SU-DHL-6 (cell line): ENCODE results near the gene CYP26C1.

Experiments used
- H2AFZ ChIP-seq: fragments of 200-600 bp; sonication (generic); 2 replicates; pipeline ENCODE4 v1.6.1; 2014; ENCODE audit warnings: low read depth, mild to moderate bottlenecking, moderate library complexity, mixed read lengths, antibody characterized with exemption, low read length; ENCODE audit not compliant: severe bottlenecking
- H3F3A ChIP-seq: fragments of 200-600 bp; shearing (Covaris generic); 2 replicates; pipeline ENCODE4 v1.6.0; 2016; ENCODE audit warnings: antibody characterized with exemption, mild to moderate bottlenecking; ENCODE audit not compliant: insufficient read depth
- H3K27ac ChIP-seq: fragments of 200-600 bp; sonication (generic); 2 replicates; pipeline ENCODE4 v1.5.1; 2016; ENCODE audit warnings: low read depth, mild to moderate bottlenecking, low read length, moderate library complexity, mixed read lengths
- H3K27me3 ChIP-seq: fragments of 200-600 bp; sonication (generic), shearing (Covaris generic); 2 replicates; pipeline ENCODE4 v1.6.0; 2014; ENCODE audit warnings: mild to moderate bottlenecking, low read length
- H3K36me3 ChIP-seq: fragments of 200-600 bp; sonication (generic); 2 replicates; pipeline ENCODE4 v1.6.1; 2014; ENCODE audit warnings: mild to moderate bottlenecking, low read length, mixed read lengths
- H3K4me2 ChIP-seq: fragments of 300-600, 200-600 bp; shearing (Covaris generic), sonication (generic); 2 replicates; pipeline ENCODE4 v1.6.0; 2014; ENCODE audit warnings: low read length, low read depth, mild to moderate bottlenecking; ENCODE audit not compliant: poor library complexity, severe bottlenecking
- H3K4me3 ChIP-seq: fragments of 200-600 bp; sonication (generic); 2 replicates; pipeline ENCODE4 v1.5.1; 2014; ENCODE audit warnings: antibody characterized with exemption, low read length, mild to moderate bottlenecking, mixed read lengths; ENCODE audit not compliant: insufficient read depth, poor library complexity, severe bottlenecking
- H3K79me2 ChIP-seq: fragments of 200-600 bp; sonication (generic); 2 replicates; pipeline ENCODE4 v1.6.1; 2014; ENCODE audit warnings: mild to moderate bottlenecking, low read length, moderate library complexity; ENCODE audit not compliant: insufficient read depth
- H3K9ac ChIP-seq: fragments of 200-600 bp; sonication (generic); 2 replicates; pipeline ENCODE4 v1.7.0; 2014; ENCODE audit warnings: mild to moderate bottlenecking, low read length
- H3K9me2 ChIP-seq: fragments of 200-600 bp; sonication (generic); replicated peaks from 2 replicates; pipeline ENCODE4 v1.6.1; 2014; ENCODE audit warnings: low read length; ENCODE audit not compliant: insufficient read depth
- H3K9me3 ChIP-seq: fragments of 200-600 bp; sonication (generic); 2 replicates; pipeline ENCODE4 v1.6.1; 2014; ENCODE audit warnings: low read length, mixed read lengths; ENCODE audit not compliant: insufficient read depth
- H4K20me1 ChIP-seq: fragments of 200-600 bp; sonication (generic); 2 replicates; pipeline ENCODE4 v1.6.1; 2014; ENCODE audit warnings: low read depth, mild to moderate bottlenecking, antibody characterized with exemption, low read length, moderate library complexity, mixed read lengths
- CTCF ChIP-seq: fragments of 200-600 bp; sonication (generic); IDR thresholded peaks from one replicate; pipeline ENCODE4 v1.5.1; 2017; ENCODE audit warnings: antibody characterized with exemption, mild to moderate bottlenecking, low read length, moderate library complexity; ENCODE audit not compliant: insufficient read depth, poor library complexity, severe bottlenecking
- EZH2phosphoT487 ChIP-seq: fragments of 200-600 bp; sonication (generic), shearing (Covaris generic); conservative IDR thresholded peaks from 2 replicates; pipeline ENCODE4 v1.6.1; 2018; ENCODE audit warnings: mild to moderate bottlenecking, antibody characterized with exemption, low read length, moderate library complexity, mixed read lengths

The CYP26C1 gene

GRCh38 chr10:93074147-93074596 is 13.6 kb downstream of the CYP26C1 start:
- Histone ChIP-seq H3K9me2 (no peaks in the 10 kb centered on the region), H3K4me2 (peak overlapping the region; percentile 58), H3K27me3 (no peaks in the 10 kb centered on the region), H2AFZ (peak overlapping the region; percentile 29), H3F3A (no peaks in the 10 kb centered on the region), H3K4me3 (peak overlapping the region; percentile 35), H3K79me2 (no peaks in the 10 kb centered on the region), H3K9me3 (no peaks in the 10 kb centered on the region), H3K36me3 (no peaks in the 10 kb centered on the region), H3K9ac (peak overlapping the region; percentile 30; the same call in 1 of the 2 replicates), H4K20me1 (no peaks in the 10 kb centered on the region), H3K27ac (no peak overlapping the region)
- no peak for TF ChIP-seq EZH2phosphoT487
- TF ChIP-seq CTCF: no peak

- no peaks in the 10 kb centered on the region for H3K36me3 ChIP-seq
- TF ChIP-seq EZH2phosphoT487 (no peak), CTCF (no peak)
- no peaks in the 10 kb centered on the region for H3K27me3 ChIP-seq
- no peaks in the 10 kb centered on the region for H3F3A ChIP-seq
- H3K9ac ChIP-seq: no peak overlapping the region
- H3K27ac ChIP-seq: no peak overlapping the region
- peak overlapping the region; percentile 58 for H3K4me2 ChIP-seq
- no peaks in the 10 kb centered on the region for H3K9me2 ChIP-seq
- H3K4me3 ChIP-seq: no peak overlapping the region
- H2AFZ ChIP-seq: no peak overlapping the region
- H3K79me2 ChIP-seq: no peaks in the 10 kb centered on the region
- no peaks in the 10 kb centered on the region for H3K9me3 ChIP-seq
- H4K20me1 ChIP-seq: no peaks in the 10 kb centered on the region
Measured at GRCh38 chr10:93074597-93075368, 14.2 kb downstream of the CYP26C1 start.

- no peak overlapping the region for H3K9ac ChIP-seq
- H3K27me3 ChIP-seq: no peaks in the 10 kb centered on the region
- H3K9me3 ChIP-seq: no peaks in the 10 kb centered on the region
- H3K4me3 ChIP-seq: no peak overlapping the region
- TF ChIP-seq CTCF (no peak), EZH2phosphoT487 (no peak)
- no peak overlapping the region for H3K4me2 ChIP-seq
- H3K9me2 ChIP-seq: no peaks in the 10 kb centered on the region
- H3F3A ChIP-seq: no peaks in the 10 kb centered on the region
- H3K79me2 ChIP-seq: no peaks in the 10 kb centered on the region
- no peaks in the 10 kb centered on the region for H4K20me1 ChIP-seq
- no peak overlapping the region for H3K27ac ChIP-seq
- no peak overlapping the region for H2AFZ ChIP-seq
- no peaks in the 10 kb centered on the region for H3K36me3 ChIP-seq
Measured at GRCh38 chr10:93075369-93076221, 15.0 kb downstream of the CYP26C1 start.
